Measurements from ENCODE around the gene ME3. TPM values are rescaled to one million over a fixed set of nuclear protein-coding genes. Genes with fewer than 3 reads are reported as not detected.
"Not testable (repeated sequence)": the region's sequence is repeated elsewhere in the genome, so short reads cannot be mapped to it uniquely, and the experiment has no call there.

Gene ME3
- total RNA-seq, 1 experiment from 2014 or later = 2.9 TPM

DNA sequence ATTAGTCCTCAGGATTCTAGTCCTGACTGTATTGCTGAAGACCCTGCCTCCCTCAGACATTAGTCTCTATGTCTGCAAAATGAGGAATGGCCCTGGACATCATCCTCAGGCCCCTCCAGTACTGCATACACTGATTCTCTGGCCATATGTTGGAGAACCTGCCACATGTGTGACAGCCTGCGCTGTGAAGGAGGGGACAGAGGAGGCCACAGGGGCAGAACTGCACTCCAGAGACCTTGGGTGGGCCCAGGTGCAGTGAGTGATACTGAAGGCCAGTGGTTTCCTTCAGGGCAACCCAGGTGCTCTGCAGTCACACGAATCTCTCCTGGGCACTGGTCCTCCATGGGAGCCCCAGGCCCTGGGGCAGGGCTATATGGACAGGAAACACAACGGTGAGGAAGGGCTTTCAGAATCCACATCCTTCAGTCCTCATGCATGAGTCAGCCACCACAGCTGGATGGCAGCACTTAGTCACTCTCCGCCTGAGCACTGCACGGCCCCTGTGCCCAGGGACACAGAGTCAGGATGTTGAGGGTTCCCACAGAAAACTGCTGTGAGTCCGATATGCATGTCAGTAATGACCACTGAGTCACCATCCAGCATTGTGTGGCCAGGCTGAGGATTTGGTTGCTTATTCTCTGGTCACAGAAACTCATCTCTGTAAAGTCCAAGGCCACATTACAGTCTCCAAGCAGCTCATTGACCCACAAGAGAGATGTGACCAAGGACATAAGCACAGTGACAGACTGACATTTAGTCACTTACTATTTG lies 39.7 kb downstream of the ME3 start:
- peak overlapping the region; percentile 82 for H3K27ac ChIP-seq
- DNase-seq (ENCODE audit: low read depth in 1 of 2, low spot score in 2 of 2) = peak; percentile 81 to 91
- no peaks in the 10 kb centered on the region for H3K9me3 ChIP-seq (replicated peaks)
- no peaks in the 10 kb centered on the region for H3K36me3 ChIP-seq
- H3K27me3 ChIP-seq (replicated peaks) = no peaks in the 10 kb centered on the region
- no peak overlapping the region for H3K4me3 ChIP-seq
- H3K4me1 ChIP-seq (replicated peaks) = peaks cover 49% of the 10 kb centered on the region

DNA sequence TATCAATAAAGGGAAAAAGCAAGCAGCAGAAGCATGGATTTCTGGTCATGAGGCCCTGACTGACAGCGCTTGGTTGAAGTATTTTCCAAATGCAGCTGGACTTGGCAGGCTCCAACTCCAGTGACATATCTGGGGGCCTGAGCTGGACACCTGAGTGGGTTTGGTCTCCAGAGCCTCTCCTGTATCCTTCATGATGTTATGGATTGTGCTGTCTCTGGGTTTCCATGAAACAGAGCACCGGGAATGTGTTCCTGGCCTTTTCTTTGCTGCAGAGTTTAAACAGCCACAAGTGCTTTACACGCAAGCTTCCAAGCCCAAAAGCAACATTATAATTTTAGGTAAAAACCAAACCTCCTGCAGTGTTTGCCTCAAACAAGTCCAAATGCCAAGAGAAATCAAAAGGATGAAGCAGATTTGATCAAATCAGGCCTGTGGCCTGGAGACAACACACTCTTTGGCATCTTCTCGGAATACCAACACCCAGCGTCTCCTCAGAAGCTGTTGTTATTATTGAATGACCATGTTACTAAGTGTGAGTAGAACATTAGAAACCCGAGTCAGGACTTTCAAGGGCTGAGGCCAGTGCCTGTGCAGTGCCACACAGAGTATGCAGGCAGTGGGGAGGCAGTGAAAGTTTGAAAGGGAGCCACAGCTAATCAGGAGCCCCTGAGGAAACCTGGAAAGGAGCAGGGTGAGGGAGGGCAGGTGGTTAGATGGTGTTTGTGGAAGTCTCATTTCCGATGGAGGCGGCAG lies 42.0 kb downstream of the ME3 start:
- no peaks in the 10 kb centered on the region for H3K9me3 ChIP-seq (replicated peaks)
- H3K27me3 ChIP-seq (replicated peaks) = no peaks in the 10 kb centered on the region
- no peak overlapping the region for H3K4me3 ChIP-seq
- DNase-seq (ENCODE audit: low read depth in 1 of 2, low spot score in 2 of 2) = no peak
- no peak overlapping the region for H3K27ac ChIP-seq
- peaks cover 36% of the 10 kb centered on the region for H3K4me1 ChIP-seq (replicated peaks)
- no peaks in the 10 kb centered on the region for H3K36me3 ChIP-seq

DNA sequence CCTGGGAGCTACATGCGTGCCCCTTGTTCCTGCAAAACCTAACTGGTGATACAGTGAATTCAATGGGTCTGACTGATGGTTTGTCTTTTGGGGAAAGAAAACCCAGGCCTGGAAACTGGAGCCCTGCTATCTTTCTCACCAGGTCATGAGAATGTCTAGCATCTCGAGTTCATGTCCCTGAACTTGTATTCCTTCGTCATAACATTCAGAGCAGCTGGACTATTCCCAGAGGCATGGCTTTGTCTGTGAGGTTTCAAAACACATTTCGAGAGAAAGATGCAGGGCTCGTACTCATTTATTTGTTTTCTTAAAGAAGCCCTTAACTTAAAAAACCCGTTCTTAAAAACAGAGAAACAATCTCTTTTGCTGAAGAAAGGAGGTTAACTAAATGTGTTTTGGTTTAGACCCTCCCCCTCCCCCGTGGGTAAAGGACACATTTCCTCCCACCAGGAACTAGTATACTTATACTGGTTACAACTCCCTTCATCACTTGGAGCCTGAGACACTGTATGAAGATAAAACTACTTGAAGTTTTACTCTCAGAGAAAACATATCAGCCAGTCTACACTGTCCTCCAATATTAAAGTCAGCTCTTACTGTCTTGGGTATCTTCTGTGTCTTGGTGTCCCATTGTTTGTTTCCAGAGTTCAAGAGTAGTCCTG lies 43.2 kb downstream of the ME3 start:
- peaks cover 31% of the 10 kb centered on the region for H3K4me1 ChIP-seq (replicated peaks)
- H3K36me3 ChIP-seq = no peaks in the 10 kb centered on the region
- no peak overlapping the region for H3K4me3 ChIP-seq
- no peaks in the 10 kb centered on the region for H3K9me3 ChIP-seq (replicated peaks)
- H3K27me3 ChIP-seq (replicated peaks) = no peaks in the 10 kb centered on the region
- peak in 1 of 2 experiments; percentile 21 for DNase-seq (ENCODE audit: low read depth in 1 of 2, low spot score in 2 of 2)
- no peak overlapping the region for H3K27ac ChIP-seq

DNA sequence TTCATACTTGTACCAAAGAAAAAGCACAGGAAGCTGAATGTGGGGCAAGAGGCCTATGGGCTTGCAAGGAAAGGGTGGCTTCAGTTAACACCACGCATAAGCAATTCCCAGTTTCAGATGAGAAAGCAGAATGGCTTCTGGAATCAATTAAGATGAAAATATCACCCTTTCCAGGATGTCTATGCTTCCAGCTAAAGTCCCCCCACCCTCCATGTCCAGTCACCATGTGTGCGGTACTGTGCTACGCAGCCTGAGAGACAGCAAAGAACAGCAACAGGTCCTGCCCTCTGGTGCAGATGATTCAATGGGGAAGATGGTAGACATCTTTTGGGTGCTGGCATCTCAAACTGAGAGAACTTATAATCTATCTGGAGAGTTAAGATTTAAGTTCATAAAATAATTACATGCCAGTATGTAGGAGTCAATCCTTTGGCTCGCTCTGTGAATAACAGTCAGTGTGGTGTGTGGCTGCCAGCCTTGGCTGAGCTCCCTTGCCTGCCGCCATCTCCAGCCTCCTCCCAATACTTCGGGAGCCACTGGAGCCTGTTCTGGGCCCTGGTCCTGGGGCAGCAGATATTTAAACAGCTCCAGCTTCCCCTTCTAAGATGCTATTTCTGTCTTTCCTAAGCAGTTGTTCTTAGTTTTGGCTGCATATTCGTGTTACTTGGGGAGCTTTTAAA lies 44.5 kb downstream of the ME3 start:
- no peak for DNase-seq (ENCODE audit: low read depth in 1 of 2, low spot score in 2 of 2)
- no peak overlapping the region for H3K27ac ChIP-seq
- peaks cover 21% of the 10 kb centered on the region for H3K4me1 ChIP-seq (replicated peaks)
- H3K27me3 ChIP-seq (replicated peaks) = no peaks in the 10 kb centered on the region
- H3K9me3 ChIP-seq (replicated peaks) = no peaks in the 10 kb centered on the region
- H3K4me3 ChIP-seq = no peak overlapping the region
- no peaks in the 10 kb centered on the region for H3K36me3 ChIP-seq

DNA sequence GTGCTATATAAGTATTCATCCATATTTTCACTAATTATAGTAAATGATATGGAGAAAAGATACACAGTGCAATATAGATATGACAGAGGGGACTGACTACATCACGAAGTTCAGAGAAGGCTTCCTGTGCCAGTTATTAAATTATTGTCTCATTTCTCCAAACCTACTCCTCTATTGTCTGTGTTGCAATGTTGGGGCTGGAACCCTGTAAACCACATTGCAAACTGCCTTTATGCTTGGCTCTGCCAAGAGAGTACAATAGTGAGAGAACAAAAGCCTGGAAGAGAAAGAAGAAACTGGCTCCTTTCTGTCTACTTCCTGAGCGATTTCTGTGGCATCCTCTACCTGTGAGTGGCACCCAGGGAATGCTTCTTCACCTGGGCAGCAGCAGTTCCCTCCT lies 46.4 kb downstream of the ME3 start:
- Histone ChIP-seq H3K27ac (no peak overlapping the region), H3K4me1 (replicated peaks) (peaks cover 17% of the 10 kb centered on the region), H3K4me3 (no peak overlapping the region), H3K27me3 (replicated peaks) (no peaks in the 10 kb centered on the region), H3K36me3 (no peaks in the 10 kb centered on the region), H3K9me3 (replicated peaks) (no peaks in the 10 kb centered on the region)
- no peak for DNase-seq (ENCODE audit: low read depth in 1 of 2, low spot score in 2 of 2)

DNA sequence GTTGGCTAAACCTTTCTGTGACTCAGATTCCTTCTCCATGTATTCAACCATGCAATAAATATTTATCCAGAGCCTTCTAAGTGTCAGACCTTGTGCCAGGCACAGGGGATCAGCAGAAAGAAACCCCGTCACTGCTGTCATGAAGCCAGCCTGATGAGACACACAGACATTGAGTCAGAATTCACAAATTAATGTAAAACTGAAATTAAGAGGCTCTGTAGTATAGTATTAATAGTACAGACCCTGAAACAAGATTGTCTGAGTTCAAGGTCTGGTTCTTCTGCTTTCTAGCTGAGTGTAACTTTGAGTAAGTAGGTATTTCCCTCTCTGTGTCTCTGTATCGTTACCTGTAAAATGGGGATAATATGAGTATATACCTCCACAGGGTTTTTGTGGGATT lies 46.9 kb downstream of the ME3 start:
- H3K27ac ChIP-seq = no peak overlapping the region
- no peak overlapping the region for H3K4me3 ChIP-seq
- no peaks in the 10 kb centered on the region for H3K36me3 ChIP-seq
- peaks cover 22% of the 10 kb centered on the region for H3K4me1 ChIP-seq (replicated peaks)
- no peak for DNase-seq (ENCODE audit: low read depth in 1 of 2, low spot score in 2 of 2)
- H3K27me3 ChIP-seq (replicated peaks) = no peaks in the 10 kb centered on the region
- H3K9me3 ChIP-seq (replicated peaks) = no peaks in the 10 kb centered on the region

DNA sequence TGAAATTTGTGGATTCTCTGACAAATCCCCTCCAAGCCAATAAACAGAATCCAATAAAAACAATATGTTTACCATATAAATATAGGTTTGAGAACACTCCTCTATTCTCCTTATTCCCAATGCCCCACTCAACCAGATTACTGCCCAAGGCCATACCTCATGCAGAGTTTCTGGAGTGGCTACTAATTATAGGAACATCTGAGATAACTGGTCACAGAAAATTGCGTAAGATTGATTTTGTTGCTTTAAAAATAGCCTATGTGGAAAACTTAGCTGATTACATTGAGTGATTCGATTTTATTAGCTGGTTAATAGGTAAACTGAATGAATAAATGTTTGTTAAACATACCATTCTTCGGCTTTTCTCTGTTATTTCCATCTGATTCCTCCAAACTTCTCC lies 48.0 kb downstream of the ME3 start:
- Histone ChIP-seq H3K27ac (no peak overlapping the region), H3K36me3 (no peaks in the 10 kb centered on the region), H3K4me3 (no peak overlapping the region), H3K9me3 (replicated peaks) (no peaks in the 10 kb centered on the region), H3K27me3 (replicated peaks) (no peaks in the 10 kb centered on the region), H3K4me1 (replicated peaks) (peaks cover 19% of the 10 kb centered on the region)
- no peak for DNase-seq (ENCODE audit: low read depth in 1 of 2, low spot score in 2 of 2)

DNA sequence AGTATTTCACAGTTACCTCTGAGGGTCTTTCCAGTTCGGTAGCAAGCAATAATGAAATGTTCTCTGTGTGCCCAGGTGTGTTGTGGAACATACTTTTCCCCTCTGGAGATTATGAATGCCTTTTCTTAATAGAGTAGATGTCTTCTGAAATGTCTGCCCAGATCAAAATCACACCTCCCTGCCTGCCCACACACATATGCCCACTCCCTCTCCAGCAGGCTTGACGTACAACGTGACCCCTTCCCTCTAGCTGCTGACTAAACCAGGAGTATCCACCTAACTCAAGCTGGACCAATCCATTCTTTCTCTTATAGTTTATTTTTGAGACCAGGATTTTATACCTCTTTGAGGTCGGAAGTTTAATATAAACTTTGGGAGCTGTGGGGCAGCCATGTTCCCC lies 48.7 kb downstream of the ME3 start:
- H3K27ac ChIP-seq = no peak overlapping the region
- H3K9me3 ChIP-seq (replicated peaks) = no peaks in the 10 kb centered on the region
- peaks cover 13% of the 10 kb centered on the region for H3K4me1 ChIP-seq (replicated peaks)
- H3K36me3 ChIP-seq = no peaks in the 10 kb centered on the region
- no peaks in the 10 kb centered on the region for H3K27me3 ChIP-seq (replicated peaks)
- DNase-seq (ENCODE audit: low read depth in 1 of 2, low spot score in 2 of 2) = no peak
- no peak overlapping the region for H3K4me3 ChIP-seq

DNA sequence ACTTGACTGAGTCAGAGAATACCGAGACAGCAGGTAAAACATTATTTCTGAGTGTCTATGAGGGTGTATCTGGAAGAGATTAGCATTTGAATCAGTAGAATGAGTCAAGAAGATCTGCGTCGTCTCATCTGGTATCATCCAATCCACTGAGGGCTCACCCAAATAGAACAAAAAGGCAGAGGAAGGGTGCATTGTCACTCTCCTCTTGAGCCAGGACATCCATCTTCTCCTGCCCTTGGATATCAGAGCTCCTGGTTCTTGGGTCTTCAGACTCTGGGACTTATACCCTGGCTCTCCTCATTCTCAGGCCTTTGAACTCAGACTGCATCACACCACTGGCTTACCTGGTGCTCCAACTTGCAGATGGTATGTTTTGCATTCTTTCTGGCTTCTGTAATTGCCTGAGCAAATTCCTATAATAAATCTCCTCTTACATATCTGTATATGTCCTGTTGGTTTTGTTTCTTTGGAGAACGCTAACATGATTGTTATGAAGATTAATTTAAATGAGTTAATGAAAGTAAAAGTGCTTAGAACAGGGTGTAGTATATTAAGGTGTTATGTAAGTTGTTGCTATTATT lies 49.3 kb downstream of the ME3 start:
- Histone ChIP-seq H3K27ac (no peak overlapping the region), H3K36me3 (no peaks in the 10 kb centered on the region), H3K4me1 (replicated peaks) (peaks cover 12% of the 10 kb centered on the region), H3K4me3 (no peak overlapping the region), H3K9me3 (replicated peaks) (no peaks in the 10 kb centered on the region), H3K27me3 (replicated peaks) (no peaks in the 10 kb centered on the region)
- DNase-seq (ENCODE audit: low read depth in 1 of 2, low spot score in 2 of 2) = no peak

DNA sequence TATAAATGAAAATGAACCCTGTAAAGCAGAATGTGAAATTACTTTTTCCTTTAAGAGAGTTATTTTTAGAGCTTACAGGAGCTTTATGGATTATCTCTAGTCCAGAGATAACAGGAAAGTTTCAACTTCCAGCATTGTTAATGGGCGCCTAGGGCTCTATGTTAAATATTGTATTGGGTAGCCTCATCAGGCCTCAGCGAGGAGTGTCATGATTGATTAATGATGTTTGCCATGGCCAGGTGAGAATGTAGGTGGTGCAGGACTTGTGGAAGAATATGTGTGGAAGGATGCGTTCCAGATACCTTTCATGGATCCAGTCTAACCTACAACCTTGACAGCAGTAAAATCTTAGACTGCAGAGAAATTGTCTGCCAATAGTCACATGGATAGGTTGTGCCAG lies 50.6 kb downstream of the ME3 start:
- Histone ChIP-seq H3K36me3 (no peaks in the 10 kb centered on the region), H3K9me3 (replicated peaks) (no peaks in the 10 kb centered on the region), H3K4me3 (no peak overlapping the region), H3K27ac (no peak overlapping the region), H3K4me1 (replicated peaks) (peaks cover 18% of the 10 kb centered on the region), H3K27me3 (replicated peaks) (no peaks in the 10 kb centered on the region)
- no peak for DNase-seq (ENCODE audit: low read depth in 1 of 2, low spot score in 2 of 2)

DNA sequence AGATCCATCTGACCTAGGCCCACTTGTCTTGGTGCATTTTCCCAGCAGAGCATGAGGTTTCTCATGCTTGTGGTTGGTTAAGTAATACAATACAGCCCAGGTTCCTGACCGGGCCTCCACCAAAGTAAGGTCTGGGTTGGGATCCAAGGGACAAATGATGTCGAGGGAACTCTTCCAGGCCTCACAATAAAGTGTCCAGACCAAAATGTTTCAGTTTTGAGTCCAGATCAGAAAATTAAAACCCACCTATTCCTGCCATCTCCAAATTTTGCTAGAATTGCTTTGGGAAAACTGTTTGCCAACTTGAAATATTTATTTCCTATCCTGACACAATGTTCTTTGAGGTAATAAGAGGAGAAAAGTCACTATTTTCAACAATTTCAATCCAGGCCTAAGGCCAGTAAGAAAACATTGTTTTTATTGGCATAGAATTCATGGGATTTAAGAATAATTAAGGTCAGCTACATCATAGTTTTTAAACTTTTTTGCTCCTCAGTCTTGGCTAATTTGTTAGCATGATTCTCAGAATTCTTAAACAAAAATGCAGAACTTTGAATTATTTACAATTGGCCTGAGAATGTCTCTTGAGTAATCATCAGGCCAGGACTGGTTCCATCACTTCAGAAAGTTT lies 51.4 kb downstream of the ME3 start:
- Histone ChIP-seq H3K27me3 (replicated peaks) (no peaks in the 10 kb centered on the region), H3K36me3 (no peaks in the 10 kb centered on the region), H3K9me3 (replicated peaks) (no peaks in the 10 kb centered on the region), H3K4me3 (no peak overlapping the region), H3K27ac (peak overlapping the region; percentile 46; the same call in 1 of the 2 replicates), H3K4me1 (replicated peaks) (peaks cover 18% of the 10 kb centered on the region)
- peak in 1 of 2 experiments; percentile 35 for DNase-seq (ENCODE audit: low read depth in 1 of 2, low spot score in 2 of 2)

DNA sequence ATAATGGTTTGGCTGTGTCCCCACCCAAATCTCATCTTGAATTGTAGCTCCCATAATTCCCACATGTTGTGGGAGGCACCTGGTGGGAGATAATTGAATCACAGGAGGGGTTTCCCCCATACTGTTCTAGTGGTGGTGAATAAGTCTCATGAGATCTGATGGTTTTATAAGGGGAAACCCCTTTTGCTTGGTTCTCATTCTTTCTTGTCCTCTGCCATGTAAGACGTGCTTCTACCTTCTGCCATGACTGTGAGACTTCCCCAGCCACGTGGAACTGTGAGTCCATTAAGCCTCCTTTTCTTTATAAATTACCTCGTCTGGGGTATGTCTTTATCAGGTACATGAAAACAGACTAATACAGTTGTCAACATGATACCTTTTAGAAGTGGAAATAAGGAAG lies 53.0 kb downstream of the ME3 start:
- not testable (repeated sequence) for H3K27ac ChIP-seq; H3K27me3 ChIP-seq (replicated peaks)

DNA sequence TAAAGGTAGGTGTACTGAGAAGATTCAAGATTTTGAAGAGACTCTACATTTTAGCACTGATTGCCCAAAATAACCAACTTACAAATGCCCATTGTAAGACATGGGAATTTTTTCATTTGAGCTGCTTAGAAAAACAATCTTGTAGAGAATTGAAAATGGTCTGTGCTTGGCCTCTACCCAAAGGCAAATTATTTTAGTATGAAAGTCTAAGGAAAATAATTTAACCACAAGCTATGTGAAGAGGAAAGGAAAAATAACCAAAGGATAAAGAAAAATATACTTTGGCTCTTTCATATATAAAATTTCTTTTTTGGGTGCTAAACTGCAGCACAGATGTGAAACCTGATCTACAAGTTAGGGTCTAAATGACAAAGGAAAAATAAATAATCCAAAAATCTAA lies 54.9 kb downstream of the ME3 start:
- H3K27ac ChIP-seq = no peak overlapping the region
- peaks cover 18% of the 10 kb centered on the region for H3K4me1 ChIP-seq (replicated peaks)
- no peak overlapping the region for H3K4me3 ChIP-seq
- H3K9me3 ChIP-seq (replicated peaks) = no peaks in the 10 kb centered on the region
- DNase-seq (ENCODE audit: low read depth in 1 of 2, low spot score in 2 of 2) = peak in 1 of 2 experiments; percentile 58
- no peaks in the 10 kb centered on the region for H3K27me3 ChIP-seq (replicated peaks)
- no peaks in the 10 kb centered on the region for H3K36me3 ChIP-seq

More for the DNA sequence above, 53.0 kb downstream of the ME3 start:
- H3K9me3 ChIP-seq (replicated peaks); H3K36me3 ChIP-seq; DNase-seq (ENCODE audit: low read depth in 1 of 2, low spot score in 2 of 2); H3K4me3 ChIP-seq: not testable (repeated sequence)
- H3K4me1 ChIP-seq (replicated peaks) = peaks cover 18% of the 10 kb centered on the region
